GM12891 (cell line): Measurements from ENCODE around the gene SFMBT2.

Experiments
- PAX5 ChIP-seq: IDR thresholded peaks from 2 replicates; pipeline ENCODE4 v1.6.1; 2011; ENCODE audit warnings: low read length, moderate library complexity, mild to moderate bottlenecking; ENCODE audit not compliant: insufficient read depth, severe bottlenecking
- POLR2A ChIP-seq: IDR thresholded peaks from 2 replicates; pipeline ENCODE4 v1.6.1; 2011; ENCODE audit warnings: low read depth, low read length, control low read depth
- POLR2AphosphoS5 ChIP-seq: IDR thresholded peaks from 2 replicates; pipeline ENCODE4 v1.6.1; 2011; ENCODE audit warnings: low read depth, low read length, control low read depth

- TF ChIP-seq POLR2A = no peak
- TF ChIP-seq POLR2AphosphoS5 = no peak
- TF ChIP-seq PAX5 = no peak
Measured at GRCh38 chr10:7320072-7320471, 90.8 kb downstream of the SFMBT2 start.
